AG09309 (cell line): Measurements from ENCODE around the gene BRD3OS.
A peak's percentile ranks its signal among the peaks of the same experiment; 100 is the strongest.

ENCODE experiments used
- DNase-seq: peaks from one replicate; pipeline ENCODE4 v3.0.0-alpha.2; 2010; ENCODE audit warnings: low read depth
- H3K4me3 ChIP-seq: 2 replicates; pipeline ENCODE4 v1.5.1; 2011; ENCODE audit warnings: mild to moderate bottlenecking, low read depth, low read length, moderate library complexity; ENCODE audit not compliant: control insufficient read depth
- CTCF ChIP-seq: IDR thresholded peaks from 2 replicates; pipeline ENCODE4 v1.5.1; 2011; ENCODE audit warnings: mild to moderate bottlenecking, low read depth, low read length, inconsistent platforms; ENCODE audit not compliant: insufficient read depth, control insufficient read depth; ENCODE audit errors: missing control alignments

BRD3OS gene

GRCh38 chr9:133994353-133995011 lies 30.8 kb upstream of the BRD3OS start:
- peak; percentile 100 for TF ChIP-seq CTCF
- no peak overlapping the region for H3K4me3 ChIP-seq
- no peak for DNase-seq

- TF ChIP-seq CTCF = peak; percentile 35
- H3K4me3 ChIP-seq = no peak overlapping the region
- DNase-seq = no peak
Measured at GRCh38 chr9:133995012-133995896, 30.0 kb upstream of the BRD3OS start.

- TF ChIP-seq CTCF = no peak
- no peak overlapping the region for H3K4me3 ChIP-seq
- DNase-seq = no peak
Measured at GRCh38 chr9:133996531-133997520, 28.5 kb upstream of the BRD3OS start.

GRCh38 chr9:133997584-133997983 lies 27.7 kb upstream of the BRD3OS start:
- no peak for TF ChIP-seq CTCF
- DNase-seq = no peak
- H3K4me3 ChIP-seq = no peak overlapping the region

GRCh38 chr9:133998915-133999595 lies 26.2 kb upstream of the BRD3OS start:
- H3K4me3 ChIP-seq = no peak overlapping the region
- TF ChIP-seq CTCF = no peak
- DNase-seq = no peak
